Left lobe of liver (tissue), 2 donors: ENCODE results near the gene ARNT2. TPM values are rescaled to one million over a fixed set of nuclear protein-coding genes. Genes with fewer than 3 reads are reported as not detected.

Experiments
- ATAC-seq: fragments of 200-7000 bp; cut with Tn5 transposase; one replicate; pipeline ENCODE4 v1.9.1; 2020; ENCODE audit warnings: mild to moderate bottlenecking, moderate library complexity
- DNase-seq: peaks from one replicate; pipeline ENCODE4 v3.0.0-alpha.2; 2020; ENCODE audit warnings: low spot score
- total RNA-seq: library from RNA; stranded (reverse); gene quantifications from one replicate; pipeline ENCODE4 v1.2.1, GENCODE V29; 2021
- donor health status: DM: no; HTN: no; CAD: no; lungs with moderate emphysema.
- donor health status: DM: no; HTN: yes; CAD: no.

ARNT2 gene
- total RNA-seq, 1 donor from 2014 or later = 0.45 TPM

GRCh38 chr15:80405970-80406369 lies 1.8 kb downstream of the ARNT2 start:
- ATAC-seq = no peak

DNA sequence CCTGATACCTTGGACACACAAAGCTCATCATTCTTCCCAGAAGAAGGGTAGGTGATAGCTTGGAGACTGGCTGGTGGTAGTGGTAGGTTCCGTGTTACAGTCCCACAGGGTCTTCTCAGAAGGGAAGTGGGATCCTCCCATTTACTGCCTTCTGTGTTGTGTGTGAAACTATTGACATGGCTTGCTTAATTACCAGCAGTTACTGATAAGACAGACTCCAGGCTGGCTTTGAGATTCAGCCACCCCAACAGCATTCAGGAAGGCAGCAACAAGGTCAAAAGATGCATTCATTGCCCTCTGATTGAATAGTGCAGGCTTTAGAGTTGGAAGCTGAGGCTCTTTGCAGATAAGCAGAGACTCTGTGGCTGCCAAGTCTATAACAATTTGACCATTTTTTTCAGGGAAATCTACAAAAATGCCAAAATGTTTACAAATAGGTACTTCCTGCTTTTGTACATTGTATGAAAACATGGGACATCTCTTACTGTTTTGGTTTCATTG lies 7.7 kb downstream of the ARNT2 start:
- ATAC-seq = no peak
- DNase-seq = no peak

More at GRCh38 chr15:80405970-80406369, 1.8 kb downstream of the ARNT2 start:
- no peak for DNase-seq

GRCh38 chr15:80414546-80415357 lies 10.6 kb downstream of the ARNT2 start:
- DNase-seq (no peak), ATAC-seq (no peak)

DNA sequence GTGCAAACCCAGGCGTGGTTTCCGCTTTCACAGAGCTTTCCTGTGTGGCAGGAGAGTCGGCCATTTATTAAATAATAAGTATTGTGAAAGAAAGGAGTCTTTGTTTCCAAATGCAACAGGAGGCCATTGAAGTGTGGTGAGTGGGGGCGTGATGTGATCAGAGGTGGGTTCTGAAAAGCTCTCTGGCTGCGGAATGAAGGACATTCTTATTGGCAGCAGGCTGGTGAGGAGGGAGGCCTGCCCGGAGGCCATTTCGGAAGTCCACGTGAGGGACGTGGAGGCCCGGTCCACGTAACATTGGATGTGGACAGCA lies 11.1 kb downstream of the ARNT2 start:
- ATAC-seq = no peak
- no peak for DNase-seq

DNA sequence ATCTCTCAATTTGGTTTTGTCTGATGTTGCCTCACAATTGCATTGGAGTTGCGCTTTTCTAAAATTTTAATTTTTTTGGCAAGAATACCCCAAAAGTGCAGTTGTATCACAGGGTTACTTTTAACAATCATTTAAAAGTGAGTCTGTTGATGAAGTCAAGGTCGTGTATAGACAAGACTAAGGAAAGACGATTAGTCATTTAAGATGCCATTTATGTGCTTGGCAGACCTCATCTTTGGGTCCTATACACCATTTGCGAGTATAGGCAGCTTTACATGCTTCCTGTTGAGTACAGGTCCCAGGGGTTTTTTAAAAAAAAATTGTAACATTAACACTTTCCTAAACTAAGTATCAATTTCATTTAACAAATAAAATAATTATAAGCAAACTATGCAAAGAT lies 12.5 kb downstream of the ARNT2 start:
- no peak for DNase-seq
- ATAC-seq = no peak

DNA sequence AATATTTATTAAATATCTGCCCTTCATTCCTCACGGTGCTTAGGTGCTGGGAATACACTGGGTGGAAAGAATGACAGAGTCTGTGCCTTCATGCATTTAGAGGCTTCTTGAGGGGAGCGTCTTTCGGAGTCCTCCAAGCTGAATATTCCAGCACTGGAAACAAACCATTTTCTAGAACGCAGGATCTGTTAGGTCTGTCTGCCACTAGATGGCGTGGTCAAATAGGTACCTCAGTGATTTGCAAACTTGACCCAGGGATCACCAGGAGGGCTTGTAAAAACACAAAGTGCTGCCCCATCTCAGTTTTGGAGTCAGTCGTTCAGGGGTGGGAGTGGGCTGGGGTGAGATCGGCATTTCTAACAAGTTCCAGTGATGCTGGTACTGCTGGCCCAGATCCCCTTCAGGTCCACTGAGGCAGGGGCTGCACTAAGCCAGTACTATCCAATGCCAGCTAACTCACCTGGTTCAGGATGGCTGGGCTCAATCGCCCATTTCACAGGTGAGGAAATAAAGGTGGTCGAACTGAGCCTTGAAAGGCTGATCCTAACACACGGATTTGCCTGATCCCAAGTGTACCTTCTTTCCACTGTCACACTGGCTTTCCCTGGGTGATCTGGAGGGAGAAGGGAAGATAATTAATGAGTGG lies 14.8 kb downstream of the ARNT2 start:
- ATAC-seq = peak; percentile 86
- no peak for DNase-seq

- peak; percentile 10 for ATAC-seq
- DNase-seq = no peak
Observed at GRCh38 chr15:80419546-80419945, 15.4 kb downstream of the ARNT2 start.

- no peak for ATAC-seq
Observed at GRCh38 chr15:80420658-80421057, 16.5 kb downstream of the ARNT2 start.

GRCh38 chr15:80423215-80423614 lies 19.0 kb downstream of the ARNT2 start:
- DNase-seq (no peak), ATAC-seq (no peak)

More at GRCh38 chr15:80420658-80421057, 16.5 kb downstream of the ARNT2 start:
- no peak for DNase-seq

DNA sequence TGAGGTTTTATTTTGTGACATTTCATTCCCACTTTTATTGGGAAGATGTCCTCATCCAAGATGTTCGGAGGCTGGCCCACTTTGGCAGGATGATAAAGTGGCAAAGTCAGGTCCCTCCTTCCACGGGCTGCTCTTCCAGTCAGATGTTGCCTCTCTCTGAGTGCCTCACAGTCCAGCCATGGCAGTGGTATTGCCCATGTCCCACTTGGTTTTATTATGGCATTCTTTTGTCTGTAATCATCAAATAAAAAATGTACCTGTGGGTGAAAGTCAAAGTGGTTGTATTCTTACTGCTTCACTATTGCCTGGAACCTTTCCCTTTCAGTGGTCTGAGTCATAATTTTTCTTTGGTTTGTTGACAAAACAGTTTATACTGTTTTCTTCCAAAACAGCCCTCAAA lies 20.2 kb downstream of the ARNT2 start:
- no peak for DNase-seq
- no peak for ATAC-seq

GRCh38 chr15:80426316-80426715 lies 22.1 kb downstream of the ARNT2 start:
- ATAC-seq (no peak), DNase-seq (no peak)

DNA sequence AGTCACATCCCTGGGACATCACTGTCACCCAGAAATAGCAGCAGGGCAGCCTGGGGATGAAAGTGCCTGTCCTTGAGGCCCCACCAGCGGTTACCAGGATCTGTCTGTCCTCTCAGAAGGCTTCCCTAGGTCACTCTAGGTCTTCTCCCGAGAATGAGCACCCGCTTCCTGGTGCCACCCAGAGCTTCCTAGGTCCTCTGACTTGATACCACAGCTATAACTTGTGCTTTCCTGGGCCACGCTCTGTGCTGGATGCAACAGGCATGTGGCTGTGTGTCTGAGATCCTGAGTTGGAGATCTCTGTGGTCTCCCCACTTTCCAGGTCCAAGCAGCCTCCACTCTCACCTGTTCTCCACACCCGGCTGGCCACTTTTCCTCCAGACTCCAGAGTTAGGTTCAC lies 25.8 kb downstream of the ARNT2 start:
- no peak for ATAC-seq
- no peak for DNase-seq

DNA sequence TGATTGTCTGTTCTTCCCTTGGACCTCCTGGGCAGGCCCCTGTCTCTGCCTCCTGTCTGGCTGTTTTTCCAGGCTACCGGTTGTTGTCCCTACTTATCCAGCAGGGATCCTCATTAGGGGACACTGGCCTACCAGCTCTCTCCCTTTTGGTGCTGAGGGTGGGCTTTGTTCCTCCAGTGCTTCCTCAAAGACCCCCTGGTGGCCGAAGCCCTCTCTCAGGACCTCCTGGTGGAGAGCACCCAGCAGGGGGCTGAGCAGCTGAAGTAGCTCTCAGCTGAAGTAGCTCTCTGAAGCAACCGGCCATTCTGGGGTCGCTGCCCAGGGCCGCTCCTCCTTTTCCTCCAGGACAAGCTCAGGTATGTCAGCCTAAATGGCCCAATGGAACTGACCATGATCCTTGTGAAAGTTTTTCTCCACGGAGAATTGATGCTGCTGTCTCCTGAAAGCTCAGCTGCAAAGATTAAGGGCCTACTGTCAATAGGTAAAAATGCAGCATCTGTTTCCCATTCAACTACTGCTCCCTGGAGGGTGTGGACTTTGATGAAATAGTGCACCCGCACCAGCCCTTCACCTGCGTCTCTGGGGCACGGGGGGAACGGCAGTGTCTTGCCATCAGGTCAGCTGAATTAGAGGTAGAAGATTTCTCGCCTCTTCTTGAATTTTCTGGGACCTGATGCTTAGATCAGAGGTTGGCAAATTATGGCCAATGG lies 27.6 kb downstream of the ARNT2 start:
- ATAC-seq = no peak
- DNase-seq = no peak

- no peak for DNase-seq
- ATAC-seq = no peak
Observed at GRCh38 chr15:80432345-80432702, 28.1 kb downstream of the ARNT2 start.

GRCh38 chr15:80433836-80434235 lies 29.7 kb downstream of the ARNT2 start:
- DNase-seq = no peak
- no peak for ATAC-seq

- no peak for ATAC-seq
- DNase-seq = no peak
Observed at GRCh38 chr15:80434926-80435720, 30.9 kb downstream of the ARNT2 start.

DNA sequence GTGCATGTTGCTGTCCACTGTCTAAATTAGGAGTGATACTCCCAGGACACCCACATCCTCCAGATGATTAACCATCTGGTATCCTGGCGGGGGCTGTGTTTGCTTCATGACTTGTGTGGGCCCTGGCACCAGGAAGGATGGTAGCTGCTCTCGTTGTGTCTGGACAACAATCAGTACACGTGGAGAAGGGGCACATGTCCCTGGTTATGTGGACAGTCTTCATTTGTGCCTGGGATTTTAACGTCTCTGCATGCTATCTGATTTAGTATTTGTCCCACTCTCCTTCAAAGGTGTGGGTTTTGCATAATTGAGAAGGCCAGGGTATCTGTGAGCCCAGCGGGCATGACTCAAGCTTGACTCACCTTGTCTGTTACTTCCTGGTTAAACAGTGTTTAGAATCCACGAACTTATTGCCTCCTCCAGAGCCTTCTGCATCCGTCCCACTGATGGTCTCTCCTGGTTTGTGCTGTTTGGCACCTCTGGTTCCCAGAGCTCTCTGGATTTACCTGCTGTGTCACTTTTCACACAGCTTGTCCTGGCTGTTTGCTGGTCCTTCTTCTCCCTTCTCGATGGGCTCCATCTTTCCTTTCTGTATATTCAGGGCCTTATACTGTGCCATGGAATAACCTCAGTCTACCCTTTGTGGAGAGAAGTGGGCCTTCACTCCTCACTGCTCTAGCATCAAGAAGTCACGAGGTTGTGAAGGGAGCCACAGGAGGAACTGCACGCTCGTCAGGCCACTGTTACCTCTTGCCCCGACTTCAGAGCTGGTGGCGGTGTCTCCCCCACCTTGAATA lies 32.5 kb downstream of the ARNT2 start:
- no peak for DNase-seq
- no peak for ATAC-seq

DNA sequence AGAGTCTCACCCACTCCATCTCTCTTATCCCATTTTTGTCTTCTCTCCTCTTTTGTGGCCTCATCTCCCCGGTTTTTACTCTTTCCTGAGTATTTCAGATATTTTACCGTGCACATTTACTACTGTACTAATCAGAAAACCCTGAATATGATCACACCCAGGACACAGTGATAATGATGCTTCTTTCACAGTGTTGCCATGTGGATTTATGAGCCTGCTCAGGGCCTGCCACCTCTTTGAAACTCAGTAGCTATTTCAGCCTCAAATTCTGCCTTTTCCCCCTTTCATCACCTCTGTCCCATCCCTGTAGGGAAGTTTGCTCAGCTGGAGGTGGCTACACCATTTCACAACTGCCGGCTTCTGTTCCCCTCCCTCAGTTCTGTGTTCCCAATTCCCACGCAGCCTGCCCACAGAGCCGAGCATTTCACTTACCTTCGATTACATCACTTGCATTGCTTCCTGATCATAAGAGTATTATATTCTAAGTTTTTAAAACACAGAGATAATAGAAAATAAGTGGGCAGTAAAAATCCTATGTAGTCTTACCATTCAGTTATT lies 33.2 kb downstream of the ARNT2 start:
- DNase-seq (no peak), ATAC-seq (no peak)

GRCh38 chr15:80439140-80439539 lies 35.0 kb downstream of the ARNT2 start:
- ATAC-seq = no peak
- no peak for DNase-seq

- DNase-seq (no peak), ATAC-seq (no peak)
Observed at GRCh38 chr15:80440024-80440423, 35.8 kb downstream of the ARNT2 start.
